GM15510 (cell line): ENCODE data around the gene MAP1LC3B.

ENCODE experiments used
- POLR2A ChIP-seq: IDR thresholded peaks from 3 replicates; pipeline ENCODE4 v1.6.1; 2011; ENCODE audit warnings: borderline replicate concordance; ENCODE audit not compliant: insufficient read length; ENCODE audit errors: extremely low read depth

MAP1LC3B gene

DNA sequence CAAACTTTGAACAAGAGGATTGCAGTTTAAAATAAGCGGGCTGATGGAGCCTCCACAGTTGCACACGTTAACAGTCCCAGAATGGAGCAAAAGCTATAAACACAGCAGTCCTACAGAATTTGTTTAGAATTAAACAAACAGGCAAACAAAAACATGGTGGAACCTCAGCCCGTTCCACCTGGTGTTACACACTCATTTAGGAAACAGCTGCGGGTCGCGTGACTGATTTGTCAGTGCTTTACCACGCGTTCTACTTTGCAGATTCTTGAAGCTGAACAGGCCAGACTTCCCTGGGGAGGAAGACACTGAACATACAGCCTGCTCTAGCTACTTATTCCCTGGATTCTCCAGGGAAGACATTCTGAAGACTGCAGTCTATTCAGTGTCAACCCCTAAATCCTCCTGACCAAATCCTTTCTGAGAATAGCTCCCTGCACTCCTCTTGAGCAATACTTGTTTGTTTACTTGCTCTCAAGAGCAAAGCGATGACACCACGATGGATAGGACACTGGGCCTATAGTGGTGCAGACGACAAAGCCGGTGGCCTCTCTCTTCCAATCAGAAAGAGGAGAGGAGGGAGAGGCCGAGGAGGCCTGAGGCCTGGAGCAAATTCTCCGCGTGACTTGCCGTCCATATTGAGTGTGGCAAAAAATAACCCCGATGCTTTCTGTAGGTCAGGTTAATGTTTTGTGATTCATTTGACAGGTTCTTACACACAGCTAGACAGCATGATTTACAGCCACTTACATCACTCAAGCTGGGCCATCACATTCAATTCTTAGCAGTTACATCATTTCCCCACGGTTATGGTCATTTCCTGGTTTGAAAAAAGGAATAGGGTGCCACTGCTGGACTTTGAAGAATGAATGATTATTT is 4.0 kb upstream of the MAP1LC3B start:
- TF ChIP-seq POLR2A, result no peak

DNA sequence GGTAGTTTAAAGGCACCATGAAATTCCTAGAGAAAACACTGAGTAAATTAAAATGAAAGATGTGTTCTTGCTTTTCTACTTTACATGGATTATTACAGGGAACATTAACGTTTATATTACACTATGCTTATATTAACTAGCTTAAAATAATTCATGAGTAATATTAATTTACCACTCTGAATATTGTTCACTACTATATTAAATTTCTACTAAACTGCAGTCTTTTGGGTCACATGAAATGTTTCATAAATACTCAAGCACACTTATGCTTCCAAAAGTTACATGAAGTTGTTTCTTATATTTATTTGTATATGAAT is 3.4 kb upstream of the MAP1LC3B start:
- no peak for TF ChIP-seq POLR2A

DNA sequence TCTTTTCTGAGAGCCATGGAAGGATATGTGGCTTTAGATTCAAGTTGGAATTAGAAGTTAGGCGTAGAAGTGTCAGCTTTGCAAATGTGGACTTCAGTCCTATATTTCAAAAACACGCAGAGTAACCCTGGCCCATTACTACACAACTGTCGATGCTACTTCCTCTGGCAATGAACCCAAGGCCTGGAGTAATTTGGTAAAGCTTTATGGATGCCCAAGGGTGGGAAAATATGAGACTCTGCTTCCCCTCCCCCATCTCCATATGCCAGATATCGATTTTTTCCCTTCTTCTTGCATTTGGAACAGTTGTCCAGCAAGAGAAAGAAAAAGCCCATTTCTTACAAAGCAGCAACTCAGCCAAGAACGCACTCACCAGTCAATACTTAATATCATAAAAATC is 2.9 kb upstream of the MAP1LC3B start:
- no peak for TF ChIP-seq POLR2A

DNA sequence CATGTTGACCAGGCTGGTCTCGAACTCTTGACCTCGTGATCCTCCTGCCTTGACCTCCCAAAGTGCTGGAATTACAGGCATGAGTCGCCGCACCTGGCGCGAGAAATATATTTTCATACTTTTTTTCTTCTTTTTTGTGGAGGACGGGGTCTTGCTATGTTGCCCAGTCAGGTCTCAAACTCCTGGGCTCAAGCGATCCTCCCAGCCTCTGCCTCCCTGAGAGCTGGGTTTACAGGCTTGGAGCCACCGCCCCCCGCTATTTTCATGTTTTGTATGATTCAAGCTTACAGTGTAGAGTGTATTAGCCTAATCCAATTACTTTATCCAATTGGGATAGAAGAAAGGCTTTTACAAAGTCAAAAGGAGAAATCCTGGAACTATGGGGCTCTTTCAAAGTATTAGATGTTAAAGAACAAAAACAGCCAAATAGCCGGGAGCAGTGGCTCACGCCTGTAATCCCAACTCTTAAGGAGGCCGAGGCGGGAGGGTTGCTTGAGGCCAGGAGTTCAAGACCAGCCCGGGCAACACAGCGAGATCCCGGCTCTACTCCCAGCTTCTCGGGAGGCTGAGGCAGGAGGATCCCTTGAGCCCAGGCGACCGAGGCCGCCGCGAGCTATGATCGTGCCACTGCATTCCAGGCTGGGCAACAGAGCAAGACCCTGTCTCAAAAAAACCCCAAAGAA is 1.4 kb upstream of the MAP1LC3B start:
- no peak for TF ChIP-seq POLR2A

- no peak for TF ChIP-seq POLR2A
Observed at GRCh38 chr16:87391324-87391949, 699 bp upstream of the MAP1LC3B start.

DNA sequence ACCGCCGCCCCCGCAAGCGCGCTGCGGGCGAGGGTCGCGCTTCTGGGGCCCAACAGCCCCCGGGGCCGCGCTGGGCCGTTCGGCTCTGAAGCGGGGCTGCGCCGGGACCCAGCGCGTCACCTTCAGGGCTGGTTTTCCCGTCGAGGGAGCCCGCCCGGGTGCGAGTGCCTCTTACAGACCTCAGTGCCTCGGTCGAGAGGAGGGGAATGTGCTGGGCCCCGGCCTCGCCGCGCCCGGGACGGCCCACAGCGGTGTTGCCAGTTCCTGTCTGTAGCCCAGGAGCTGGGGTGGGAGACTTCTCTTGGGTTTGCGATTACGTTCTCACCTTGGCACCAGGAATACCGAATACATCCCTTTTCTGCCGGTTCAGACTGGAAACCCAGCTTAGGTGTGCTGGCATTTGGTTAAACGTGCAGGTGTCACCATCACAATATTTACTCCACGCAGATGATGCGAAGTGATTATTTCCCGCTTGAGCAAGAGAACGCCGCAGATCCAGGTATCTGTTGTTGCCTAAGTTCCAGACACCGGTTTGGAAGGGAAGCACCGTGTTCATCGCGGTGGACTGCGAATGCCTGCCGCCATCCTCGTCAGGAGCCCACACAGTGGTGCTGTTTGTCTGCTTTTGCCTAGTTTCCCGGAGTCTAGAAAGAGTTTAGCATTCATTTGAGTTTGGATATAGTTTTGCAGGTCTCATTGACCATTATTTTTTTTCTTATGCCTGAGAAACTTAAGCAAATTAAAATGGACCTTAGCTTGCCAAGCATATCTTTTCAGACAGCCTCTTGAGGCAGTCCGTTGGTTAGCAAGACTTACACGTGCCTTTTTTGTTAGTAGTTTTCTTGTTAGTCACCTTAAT is 914 bp downstream of the MAP1LC3B start:
- no peak for TF ChIP-seq POLR2A

DNA sequence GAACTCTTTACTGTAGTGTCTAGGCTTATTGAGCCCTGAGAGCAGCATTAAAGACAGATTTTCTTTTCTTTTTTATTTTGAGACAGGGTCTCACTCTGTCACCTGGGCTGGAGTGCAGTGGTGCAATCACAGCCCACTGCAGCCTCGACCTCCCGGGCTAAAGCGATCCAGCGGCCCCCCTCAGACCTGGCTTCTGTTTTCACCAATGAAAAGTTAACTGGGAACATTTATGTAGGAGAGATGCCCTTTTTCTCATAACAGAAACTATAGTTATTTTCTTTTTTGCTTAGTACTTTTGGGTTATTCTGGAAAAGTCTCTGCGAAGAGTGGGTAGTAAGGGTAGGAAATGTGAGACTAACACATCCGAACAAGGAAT is 1.5 kb downstream of the MAP1LC3B start:
- no peak for TF ChIP-seq POLR2A

GRCh38 chr16:87395181-87395842 is 3.2 kb downstream of the MAP1LC3B start:
- TF ChIP-seq POLR2A, result no peak

- no peak for TF ChIP-seq POLR2A
Observed at GRCh38 chr16:87404764-87405625, 12.9 kb downstream of the MAP1LC3B start.

- TF ChIP-seq POLR2A, result no peak
Observed at GRCh38 chr16:87406495-87407088, 14.5 kb downstream of the MAP1LC3B start.

- no peak for TF ChIP-seq POLR2A
Observed at GRCh38 chr16:87407511-87408112, 15.5 kb downstream of the MAP1LC3B start.

GRCh38 chr16:87409153-87409552 is 17.0 kb downstream of the MAP1LC3B start:
- TF ChIP-seq POLR2A, result no peak

- no peak for TF ChIP-seq POLR2A
Observed at GRCh38 chr16:87409781-87410180, 17.6 kb downstream of the MAP1LC3B start.

GRCh38 chr16:87410530-87410929 is 18.4 kb downstream of the MAP1LC3B start:
- TF ChIP-seq POLR2A, result no peak
